EL (cell line): Measurements from ENCODE around the gene IFI44.

ENCODE experiments used
- DNase-seq: peaks from one replicate; pipeline ENCODE4 v3.0.0-alpha.2; 2016

IFI44 gene

GRCh38 chr1:78652019-78652560 lies 2.5 kb downstream of the IFI44 start:
- no peak for DNase-seq

GRCh38 chr1:78658901-78659300 lies 9.3 kb downstream of the IFI44 start:
- DNase-seq: no peak

GRCh38 chr1:78663923-78664322 lies 14.3 kb downstream of the IFI44 start:
- DNase-seq: no peak

- no peak for DNase-seq
These were observed 15.1 kb downstream of the IFI44 start for GRCh38 chr1:78664763-78665162.

- no peak for DNase-seq
These were observed 16.2 kb downstream of the IFI44 start for GRCh38 chr1:78665809-78666208.

GRCh38 chr1:78667939-78668338 lies 18.3 kb downstream of the IFI44 start:
- no peak for DNase-seq

- no peak for DNase-seq
These were observed 18.8 kb downstream of the IFI44 start for GRCh38 chr1:78668427-78668826.

- no peak for DNase-seq
These were observed 22.8 kb downstream of the IFI44 start for GRCh38 chr1:78672428-78672827.

GRCh38 chr1:78673120-78673519 lies 23.5 kb downstream of the IFI44 start:
- DNase-seq: no peak

GRCh38 chr1:78676347-78676982 lies 26.8 kb downstream of the IFI44 start:
- peak; percentile 70 for DNase-seq

GRCh38 chr1:78676993-78677392 lies 27.4 kb downstream of the IFI44 start:
- DNase-seq: no peak

GRCh38 chr1:78677788-78678187 lies 28.2 kb downstream of the IFI44 start:
- no peak for DNase-seq

- DNase-seq: no peak
These were observed 28.7 kb downstream of the IFI44 start for GRCh38 chr1:78678324-78678723.

GRCh38 chr1:78681265-78681664 lies 31.6 kb downstream of the IFI44 start:
- no peak for DNase-seq

GRCh38 chr1:78682496-78682895 lies 32.9 kb downstream of the IFI44 start:
- DNase-seq: no peak

GRCh38 chr1:78683079-78683478 lies 33.4 kb downstream of the IFI44 start:
- DNase-seq: no peak

- DNase-seq: no peak
These were observed 37.7 kb downstream of the IFI44 start for GRCh38 chr1:78687315-78687714.

- DNase-seq: no peak
These were observed 38.3 kb downstream of the IFI44 start for GRCh38 chr1:78687914-78688313.

GRCh38 chr1:78688697-78689096 lies 39.1 kb downstream of the IFI44 start:
- DNase-seq: peak; percentile 59

GRCh38 chr1:78690516-78690915 lies 40.9 kb downstream of the IFI44 start:
- peak; percentile 62 for DNase-seq

GRCh38 chr1:78691995-78692747 lies 42.5 kb downstream of the IFI44 start:
- DNase-seq: peak; percentile 74

- DNase-seq: no peak
These were observed 50.2 kb downstream of the IFI44 start for GRCh38 chr1:78699813-78700212.

GRCh38 chr1:78702426-78702825 lies 52.8 kb downstream of the IFI44 start:
- no peak for DNase-seq

GRCh38 chr1:78703806-78704205 lies 54.2 kb downstream of the IFI44 start:
- DNase-seq: no peak
